HepG2 (cell line): Measurements from ENCODE around the gene EWSR1. TPM values are rescaled to one million over a fixed set of nuclear protein-coding genes. Genes with fewer than 3 reads are reported as not detected.

Experiments used
- KDM2A ChIP-seq: sonication (generic); formaldehyde crosslinking; IDR thresholded peaks from 2 replicates; pipeline ENCODE4 v1.4.0; 2020; ENCODE audit warnings: low read depth, missing genetic modification reagents, borderline replicate concordance
- MLLT10 ChIP-seq: sonication (generic); formaldehyde crosslinking; IDR thresholded peaks from 2 replicates; pipeline ENCODE4 v1.4.0; 2020; ENCODE audit warnings: missing genetic modification reagents
- MYC ChIP-seq: sonication (generic); formaldehyde crosslinking; IDR thresholded peaks from 2 replicates; pipeline ENCODE4 v1.9.0; 2021; ENCODE audit warnings: missing genetic modification reagents, borderline replicate concordance
- MZF1 ChIP-seq: sonication (generic); formaldehyde crosslinking; IDR thresholded peaks from 2 replicates; pipeline ENCODE4 v1.8.1; 2023; ENCODE audit warnings: mild to moderate bottlenecking, missing genetic modification reagents, borderline replicate concordance
- RFX3 ChIP-seq: IDR thresholded peaks from 2 replicates; pipeline ENCODE4 v1.6.1; 2016; ENCODE audit warnings: missing biosample characterization, missing genetic modification reagents
- SOX13 ChIP-seq, 3 experiments: fragments of 450-650 bp in 1 of 3; sonication (generic) in 1 of 3; formaldehyde crosslinking in 1 of 3; IDR thresholded peaks in 2 of 3; conservative IDR thresholded peaks in 1 of 3; 2 replicates each; pipeline versions ENCODE4 v1.5.0 to v1.6.1; 2016 to 2020; ENCODE audit warnings: antibody characterized with exemption in 1 of 3, mild to moderate bottlenecking in 1 of 3, missing compliant biosample characterization in 1 of 3, missing genetic modification reagents in 1 of 3, moderate library complexity in 1 of 3
- ZBTB7A ChIP-seq: sonication (generic); formaldehyde crosslinking; IDR thresholded peaks from 2 replicates; pipeline ENCODE4 v1.8.0; 2022; ENCODE audit warnings: mild to moderate bottlenecking, missing genetic modification reagents
- ZBTB8A ChIP-seq: sonication (generic); formaldehyde crosslinking; IDR thresholded peaks from 2 replicates; pipeline ENCODE4 v1.4.0; 2020; ENCODE audit warnings: mild to moderate bottlenecking, low read depth, missing genetic modification reagents, borderline replicate concordance
- ZNF75D ChIP-seq: sonication (generic); formaldehyde crosslinking; IDR thresholded peaks from 2 replicates; pipeline ENCODE4 v1.8.1; 2023; ENCODE audit warnings: missing genetic modification reagents, mild to moderate bottlenecking, borderline replicate concordance
- polyA plus RNA-seq, 8 experiments: library from polyadenylated mRNA; depleted of rRNA in 3 of 8; stranded (reverse) in 7 of 8; unstranded in 1 of 8; fragments of >200 nt; fragmentation: Illumina TruSeq in 4 of 8; extraction: Trizol in 4 of 8; gene quantifications; 2 replicates each; pipeline versions ENCODE4 v1.2.1 to v1.2.3, GENCODE V29; 2011 to 2016; ENCODE audit warnings: low read depth in 4 of 8, missing spikeins in 1 of 8, mixed read lengths in 1 of 8; ENCODE audit not compliant: insufficient read depth in 1 of 8
- total RNA-seq, 5 experiments: library from RNA; depleted of rRNA; stranded (reverse); fragments of >200 nt; fragmentation: Illumina TruSeq; extraction: Trizol; gene quantifications; 2 replicates each; pipeline ENCODE4 v1.2.3, GENCODE V29; 2016; ENCODE audit warnings: low read depth in 1 of 5
- TF ChIP-seq, protein P1 (sequence below): sonication (generic); formaldehyde crosslinking; IDR thresholded peaks from one replicate; pipeline ENCODE4 v1.5.1; 2020; ENCODE audit warnings: mild to moderate bottlenecking, missing genetic modification reagents; ENCODE audit errors: not compliant biosample characterization
- TF ChIP-seq, protein P2 (sequence below): sonication (generic); formaldehyde crosslinking; IDR thresholded peaks from 2 replicates; pipeline ENCODE4 v1.4.0; 2020; ENCODE audit warnings: mild to moderate bottlenecking, missing genetic modification reagents
- TF ChIP-seq, protein P3 (sequence below): sonication (generic); formaldehyde crosslinking; IDR thresholded peaks from 2 replicates; pipeline ENCODE4 v1.4.0; 2020; ENCODE audit warnings: missing genetic modification reagents, borderline replicate concordance
- TF ChIP-seq, protein P4 (sequence below): sonication (generic); formaldehyde crosslinking; IDR thresholded peaks from 2 replicates; pipeline ENCODE4 v1.4.0; 2020; ENCODE audit warnings: missing genetic modification reagents

EWSR1 gene
- total and polyA plus RNA-seq, 2 of the 13 experiments (the other 11 are each of a cell fraction or from before 2014, with no cell fraction given), result 211 to 326 TPM

DNA sequence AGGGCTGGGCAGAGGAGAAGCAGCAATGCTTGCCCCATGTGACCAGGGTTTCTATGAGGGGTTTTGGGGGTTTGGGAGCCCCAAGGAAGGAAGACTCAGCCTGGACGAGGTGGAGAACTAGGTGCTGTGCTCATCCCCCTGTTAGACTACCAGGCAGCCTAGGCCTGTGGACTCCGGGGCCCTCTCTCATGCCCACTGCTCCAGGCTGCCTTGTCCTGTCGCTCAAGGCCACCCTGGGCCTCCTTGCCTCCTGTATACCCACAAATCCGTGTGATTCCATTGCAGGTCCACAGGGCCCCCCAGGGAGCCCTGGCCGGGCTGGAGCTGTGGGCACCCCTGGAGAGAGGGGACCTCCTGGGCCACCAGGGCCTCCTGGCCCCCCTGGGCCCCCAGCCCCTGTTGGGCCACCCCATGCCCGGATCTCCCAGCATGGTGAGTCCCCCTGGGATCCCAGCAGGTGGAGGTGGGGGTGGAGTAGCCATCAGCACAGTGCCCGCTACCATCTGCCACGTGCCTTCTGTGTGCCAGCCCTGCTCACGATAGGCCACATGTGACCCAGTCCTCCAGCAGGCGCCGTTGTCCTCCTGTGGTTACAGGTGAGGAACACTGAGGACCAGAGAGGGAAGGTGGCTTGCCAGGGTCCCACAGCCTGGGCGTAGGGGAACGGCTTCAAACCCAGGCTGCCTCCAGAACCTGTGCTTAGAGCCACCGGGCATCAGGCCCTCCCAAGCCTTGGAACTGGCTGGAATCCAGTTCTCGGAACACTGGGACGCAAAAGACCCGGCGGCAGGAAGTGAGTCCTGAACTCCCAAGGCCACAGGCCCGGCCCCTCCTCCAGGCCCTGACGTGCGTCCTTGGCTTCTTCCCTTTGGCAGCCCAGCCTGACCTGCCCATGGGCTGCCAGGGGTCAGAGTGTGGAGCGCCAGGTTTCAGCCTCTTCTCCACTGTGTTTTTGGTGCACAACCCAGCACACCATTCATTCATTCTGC lies 35.8 kb upstream of the EWSR1 start (continued):
- TF ChIP-seq, protein P1, sequence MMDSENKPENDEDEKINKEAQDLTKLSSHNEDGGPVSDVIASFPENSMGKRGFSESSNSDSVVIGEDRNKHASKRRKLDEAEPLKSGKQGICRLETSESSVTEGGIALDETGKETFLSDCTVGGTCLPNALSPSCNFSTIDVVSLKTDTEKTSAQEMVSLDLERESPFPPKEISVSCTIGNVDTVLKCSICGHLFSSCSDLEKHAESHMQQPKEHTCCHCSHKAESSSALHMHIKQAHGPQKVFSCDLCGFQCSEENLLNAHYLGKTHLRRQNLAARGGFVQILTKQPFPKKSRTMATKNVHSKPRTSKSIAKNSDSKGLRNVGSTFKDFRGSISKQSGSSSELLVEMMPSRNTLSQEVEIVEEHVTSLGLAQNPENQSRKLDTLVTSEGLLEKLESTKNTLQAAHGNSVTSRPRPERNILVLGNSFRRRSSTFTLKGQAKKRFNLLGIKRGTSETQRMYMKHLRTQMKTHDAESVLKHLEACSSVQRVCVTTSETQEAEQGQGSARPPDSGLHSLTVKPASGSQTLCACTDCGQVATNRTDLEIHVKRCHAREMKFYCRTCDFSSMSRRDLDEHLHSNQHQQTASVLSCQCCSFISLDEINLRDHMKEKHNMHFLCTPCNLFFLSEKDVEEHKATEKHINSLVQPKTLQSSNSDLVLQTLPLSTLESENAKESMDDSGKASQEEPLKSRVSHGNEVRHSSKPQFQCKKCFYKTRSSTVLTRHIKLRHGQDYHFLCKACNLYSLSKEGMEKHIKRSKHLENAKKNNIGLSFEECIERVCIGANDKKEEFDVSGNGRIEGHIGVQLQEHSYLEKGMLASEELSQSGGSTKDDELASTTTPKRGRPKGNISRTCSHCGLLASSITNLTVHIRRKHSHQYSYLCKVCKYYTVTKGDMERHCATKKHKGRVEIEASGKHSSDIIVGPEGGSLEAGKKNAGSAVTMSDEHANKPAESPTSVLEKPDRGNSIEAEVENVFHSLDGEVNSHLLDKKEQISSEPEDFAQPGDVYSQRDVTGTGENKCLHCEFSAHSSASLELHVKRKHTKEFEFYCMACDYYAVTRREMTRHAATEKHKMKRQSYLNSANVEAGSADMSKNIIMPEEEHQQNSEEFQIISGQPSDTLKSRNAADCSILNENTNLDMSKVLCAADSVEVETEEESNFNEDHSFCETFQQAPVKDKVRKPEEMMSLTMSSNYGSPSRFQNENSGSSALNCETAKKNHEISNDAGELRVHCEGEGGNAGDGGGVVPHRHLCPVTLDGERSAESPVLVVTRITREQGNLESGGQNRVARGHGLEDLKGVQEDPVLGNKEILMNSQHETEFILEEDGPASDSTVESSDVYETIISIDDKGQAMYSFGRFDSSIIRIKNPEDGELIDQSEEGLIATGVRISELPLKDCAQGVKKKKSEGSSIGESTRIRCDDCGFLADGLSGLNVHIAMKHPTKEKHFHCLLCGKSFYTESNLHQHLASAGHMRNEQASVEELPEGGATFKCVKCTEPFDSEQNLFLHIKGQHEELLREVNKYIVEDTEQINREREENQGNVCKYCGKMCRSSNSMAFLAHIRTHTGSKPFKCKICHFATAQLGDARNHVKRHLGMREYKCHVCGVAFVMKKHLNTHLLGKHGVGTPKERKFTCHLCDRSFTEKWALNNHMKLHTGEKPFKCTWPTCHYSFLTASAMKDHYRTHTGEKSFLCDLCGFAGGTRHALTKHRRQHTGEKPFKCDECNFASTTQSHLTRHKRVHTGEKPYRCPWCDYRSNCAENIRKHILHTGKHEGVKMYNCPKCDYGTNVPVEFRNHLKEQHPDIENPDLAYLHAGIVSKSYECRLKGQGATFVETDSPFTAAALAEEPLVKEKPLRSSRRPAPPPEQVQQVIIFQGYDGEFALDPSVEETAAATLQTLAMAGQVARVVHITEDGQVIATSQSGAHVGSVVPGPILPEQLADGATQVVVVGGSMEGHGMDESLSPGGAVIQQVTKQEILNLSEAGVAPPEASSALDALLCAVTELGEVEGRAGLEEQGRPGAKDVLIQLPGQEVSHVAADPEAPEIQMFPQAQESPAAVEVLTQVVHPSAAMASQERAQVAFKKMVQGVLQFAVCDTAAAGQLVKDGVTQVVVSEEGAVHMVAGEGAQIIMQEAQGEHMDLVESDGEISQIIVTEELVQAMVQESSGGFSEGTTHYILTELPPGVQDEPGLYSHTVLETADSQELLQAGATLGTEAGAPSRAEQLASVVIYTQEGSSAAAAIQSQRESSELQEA, result peak; percentile 68
- TF ChIP-seq, protein P2, sequence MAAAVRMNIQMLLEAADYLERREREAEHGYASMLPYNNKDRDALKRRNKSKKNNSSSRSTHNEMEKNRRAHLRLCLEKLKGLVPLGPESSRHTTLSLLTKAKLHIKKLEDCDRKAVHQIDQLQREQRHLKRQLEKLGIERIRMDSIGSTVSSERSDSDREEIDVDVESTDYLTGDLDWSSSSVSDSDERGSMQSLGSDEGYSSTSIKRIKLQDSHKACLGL (CRISPR knock-in tag), result no peak; the same call in 1 of the 2 replicates
- TF ChIP-seq ZBTB8A (CRISPR knock-in tag) (no peak), ZNF75D (CRISPR knock-in tag) (no peak), MYC (CRISPR knock-in tag) (peak; percentile 41; the same call in 1 of the 2 replicates), RFX3 (CRISPR knock-in tag) (no peak), MLLT10 (CRISPR knock-in tag) (no peak), KDM2A (CRISPR knock-in tag) (peak; percentile 61), SOX13 (IDR thresholded peaks at IDR 0.05) (no peak), SOX13 (CRISPR knock-in tag; conservative IDR thresholded peaks at IDR 0.05 in 1 of 2, IDR thresholded peaks at IDR 0.05 in 1 of 2) (peak in 1 of 2 experiments; percentile 28; a peak in 1 of 4 replicates), MZF1 (CRISPR knock-in tag) (no peak), ZBTB7A (CRISPR knock-in tag) (0 out of 2 replicates have a peak, but pooled peaks have one; percentile 55)
- TF ChIP-seq, protein P3, sequence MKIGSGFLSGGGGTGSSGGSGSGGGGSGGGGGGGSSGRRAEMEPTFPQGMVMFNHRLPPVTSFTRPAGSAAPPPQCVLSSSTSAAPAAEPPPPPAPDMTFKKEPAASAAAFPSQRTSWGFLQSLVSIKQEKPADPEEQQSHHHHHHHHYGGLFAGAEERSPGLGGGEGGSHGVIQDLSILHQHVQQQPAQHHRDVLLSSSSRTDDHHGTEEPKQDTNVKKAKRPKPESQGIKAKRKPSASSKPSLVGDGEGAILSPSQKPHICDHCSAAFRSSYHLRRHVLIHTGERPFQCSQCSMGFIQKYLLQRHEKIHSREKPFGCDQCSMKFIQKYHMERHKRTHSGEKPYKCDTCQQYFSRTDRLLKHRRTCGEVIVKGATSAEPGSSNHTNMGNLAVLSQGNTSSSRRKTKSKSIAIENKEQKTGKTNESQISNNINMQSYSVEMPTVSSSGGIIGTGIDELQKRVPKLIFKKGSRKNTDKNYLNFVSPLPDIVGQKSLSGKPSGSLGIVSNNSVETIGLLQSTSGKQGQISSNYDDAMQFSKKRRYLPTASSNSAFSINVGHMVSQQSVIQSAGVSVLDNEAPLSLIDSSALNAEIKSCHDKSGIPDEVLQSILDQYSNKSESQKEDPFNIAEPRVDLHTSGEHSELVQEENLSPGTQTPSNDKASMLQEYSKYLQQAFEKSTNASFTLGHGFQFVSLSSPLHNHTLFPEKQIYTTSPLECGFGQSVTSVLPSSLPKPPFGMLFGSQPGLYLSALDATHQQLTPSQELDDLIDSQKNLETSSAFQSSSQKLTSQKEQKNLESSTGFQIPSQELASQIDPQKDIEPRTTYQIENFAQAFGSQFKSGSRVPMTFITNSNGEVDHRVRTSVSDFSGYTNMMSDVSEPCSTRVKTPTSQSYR (CRISPR knock-in tag), result peak; percentile 50; the same call in 1 of the 2 replicates
- TF ChIP-seq, protein P4, sequence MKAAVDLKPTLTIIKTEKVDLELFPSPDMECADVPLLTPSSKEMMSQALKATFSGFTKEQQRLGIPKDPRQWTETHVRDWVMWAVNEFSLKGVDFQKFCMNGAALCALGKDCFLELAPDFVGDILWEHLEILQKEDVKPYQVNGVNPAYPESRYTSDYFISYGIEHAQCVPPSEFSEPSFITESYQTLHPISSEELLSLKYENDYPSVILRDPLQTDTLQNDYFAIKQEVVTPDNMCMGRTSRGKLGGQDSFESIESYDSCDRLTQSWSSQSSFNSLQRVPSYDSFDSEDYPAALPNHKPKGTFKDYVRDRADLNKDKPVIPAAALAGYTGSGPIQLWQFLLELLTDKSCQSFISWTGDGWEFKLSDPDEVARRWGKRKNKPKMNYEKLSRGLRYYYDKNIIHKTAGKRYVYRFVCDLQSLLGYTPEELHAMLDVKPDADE (CRISPR knock-in tag), result no peak
